Left lung (tissue), 10 donors: ENCODE measurements around the gene SPEG. TPM values are rescaled to one million over a fixed set of nuclear protein-coding genes. Genes with fewer than 3 reads are reported as not detected.

Experiments
- ATAC-seq: fragments of 200-7000 bp; cut with Tn5 transposase; one replicate; pipeline ENCODE4 v1.9.1; 2020; ENCODE audit warnings: moderate library complexity
- DNase-seq, 4 donors: peaks; one replicate each; pipeline ENCODE4 v3.0.0-alpha.2; 2013 to 2020
- H3K27ac ChIP-seq, 2 donors: fragments of 200-600 bp; sonication (generic) in 1 of 2; one replicate each; pipeline versions ENCODE4 v1.5.0 to v1.8.0; 2020 to 2021
- H3K27me3 ChIP-seq, 2 donors: fragments of 200-600 bp; sonication (generic) in 1 of 2; one replicate each; pipeline versions ENCODE4 v1.5.0 to v1.8.0; 2020 to 2021
- H3K36me3 ChIP-seq, 2 donors: fragments of 200-600 bp; sonication (generic) in 1 of 2; one replicate each; pipeline versions ENCODE4 v1.5.0 to v1.8.0; 2020 to 2021
- H3K4me1 ChIP-seq, 2 donors: fragments of 200-600 bp; one replicate each; pipeline ENCODE4 v1.8.0; 2021
- H3K4me3 ChIP-seq, 2 donors: fragments of 200-600 bp; sonication (generic) in 1 of 2; one replicate each; pipeline versions ENCODE4 v1.5.0 to v1.8.0; 2020 to 2021; ENCODE audit warnings: mild to moderate bottlenecking in 1 of 2
- H3K9me3 ChIP-seq, 2 donors: fragments of 200-600 bp; sonication (generic) in 1 of 2; one replicate each; pipeline versions ENCODE4 v1.5.0 to v1.8.0; 2020 to 2021
- CTCF ChIP-seq, 2 donors: fragments of 200-600 bp; sonication (generic) in 1 of 2; IDR thresholded peaks; one replicate each; pipeline versions ENCODE4 v1.5.0 to v1.8.0; 2021; ENCODE audit warnings: antibody characterized with exemption in 2 of 2
- intact Hi-C, 2 donors: fragments of 100-400 bp; cut with DNase I; formaldehyde crosslinking; loops; one replicate each; pipeline versions ENCODE4 v1.11.2 to v1.14.2; 2022
- polyA plus RNA-seq, 6 donors: library from polyadenylated mRNA; unstranded; fragments of 120-200 nt; gene quantifications; one replicate each; pipeline ENCODE4 v1.2.1, GENCODE V29; 2013; ENCODE audit not compliant: insufficient read length in 6 of 6
- total RNA-seq, 2 donors: library from RNA; stranded (reverse); fragmentation: NEBNext Ultra II Directional; extraction: Animal tissue kit (Norgen Biotek cat#: 25700); gene quantifications; one replicate each; pipeline ENCODE4 v1.2.1, GENCODE V29; 2021
- donor health status: DM: no; HTN: yes; CAD: no.
- donor health status: DM: no; HTN: no; CAD: no.

Gene SPEG
- total and polyA plus RNA-seq, 8 donors: 7.3 to 34.2 (median 25.1) TPM

GRCh38 chr2:219478916-219479315 lies 44.3 kb downstream of the SPEG start:
- Histone ChIP-seq H3K27ac (no peak overlapping the region), H3K4me1 (peaks cover 0 to 4% of the 10 kb centered on the region in 2 donors), H3K36me3 (no peaks in the 10 kb centered on the region), H3K4me3 (no peak overlapping the region), H3K9me3 (no peaks in the 10 kb centered on the region), H3K27me3 (peaks cover 12 to 61% of the 10 kb centered on the region in 2 donors)
- intact Hi-C loops: loop anchor here in 1 of 2 donors (5.0 kb wide), 1 partner anchor 48 kb away; no protein-coding TSS in a partner anchor
- DNase-seq (peak in 1 of 4 donors; percentile 66), ATAC-seq (no peak)
- TF ChIP-seq CTCF (IDR thresholded peaks at IDR 0.05): no peak

GRCh38 chr2:219480004-219480403 lies 45.4 kb downstream of the SPEG start:
- Histone ChIP-seq H3K27me3 (peaks cover 23 to 72% of the 10 kb centered on the region in 2 donors), H3K4me3 (no peak overlapping the region)

GRCh38 chr2:219482674-219483405 lies 48.2 kb downstream of the SPEG start:
- H3K36me3 ChIP-seq: no peaks in the 10 kb centered on the region
- DNase-seq (peak in 1 of 4 donors; percentile 58), ATAC-seq (no peak)
- H3K4me1 ChIP-seq: peaks cover 0 to 16% of the 10 kb centered on the region in 2 donors
- no peak overlapping the region for H3K4me3 ChIP-seq
- H3K27me3 ChIP-seq: peaks cover 33 to 79% of the 10 kb centered on the region in 2 donors
- TF ChIP-seq CTCF (IDR thresholded peaks at IDR 0.05): no peak
- no peaks in the 10 kb centered on the region for H3K9me3 ChIP-seq
- intact Hi-C loops: no loop called here
- H3K27ac ChIP-seq: no peak overlapping the region

More at GRCh38 chr2:219480004-219480403, 45.4 kb downstream of the SPEG start:
- Histone ChIP-seq H3K36me3 (no peaks in the 10 kb centered on the region), H3K9me3 (no peaks in the 10 kb centered on the region), H3K4me1 (peaks cover 0 to 15% of the 10 kb centered on the region in 2 donors), H3K27ac (no peak overlapping the region)
- ATAC-seq (no peak), DNase-seq (peak in 1 of 4 donors; percentile 53)
- intact Hi-C loops: no loop called here
- TF ChIP-seq CTCF (IDR thresholded peaks at IDR 0.05): no peak

GRCh38 chr2:219483451-219484342 lies 49.1 kb downstream of the SPEG start:
- intact Hi-C loops: no loop called here
- no peaks in the 10 kb centered on the region for H3K36me3 ChIP-seq
- ATAC-seq: no peak
- peaks cover 33 to 86% of the 10 kb centered on the region in 2 donors for H3K27me3 ChIP-seq
- H3K9me3 ChIP-seq: no peaks in the 10 kb centered on the region
- no peak for TF ChIP-seq CTCF (IDR thresholded peaks at IDR 0.05)
- H3K4me3 ChIP-seq: no peak overlapping the region
- DNase-seq: peak in 1 of 4 donors; percentile 73
- peaks cover 0 to 16% of the 10 kb centered on the region in 2 donors for H3K4me1 ChIP-seq
- H3K27ac ChIP-seq: no peak overlapping the region
